NCI-H446 (cell line): ENCODE measurements around the gene ITGB2.
A peak's percentile ranks its signal among the peaks of the same experiment; 100 is the strongest.

ENCODE experiments used
- DNase-seq, 2 experiments: peaks; one replicate each; lab custom pipeline; 2025; lab: John Stamatoyannopoulos, UW

ITGB2 gene

GRCh38 chr21:44955141-44955797, 34.6 kb upstream of the ITGB2 start:
- no peak for DNase-seq

GRCh38 chr21:44954281-44954771, 33.6 kb upstream of the ITGB2 start:
- DNase-seq = no peak

GRCh38 chr21:44953628-44954021, 32.9 kb upstream of the ITGB2 start:
- no peak for DNase-seq

- DNase-seq = no peak
Observed at GRCh38 chr21:44952929-44953627, 32.4 kb upstream of the ITGB2 start.

GRCh38 chr21:44952116-44952928, 31.6 kb upstream of the ITGB2 start:
- no peak for DNase-seq

- DNase-seq = no peak
Observed at GRCh38 chr21:44951186-44951915, 30.7 kb upstream of the ITGB2 start.

- DNase-seq = no peak
Observed at GRCh38 chr21:44950351-44950750, 29.7 kb upstream of the ITGB2 start.

- DNase-seq = peak in 1 of 2 experiments; percentile 41
Observed at GRCh38 chr21:44949779-44950198, 29.1 kb upstream of the ITGB2 start.

- no peak for DNase-seq
Observed at GRCh38 chr21:44949161-44949778, 28.6 kb upstream of the ITGB2 start.

- no peak for DNase-seq
Observed at GRCh38 chr21:44948426-44949120, 27.9 kb upstream of the ITGB2 start.

GRCh38 chr21:44947930-44948331, 27.2 kb upstream of the ITGB2 start:
- no peak for DNase-seq

GRCh38 chr21:44947111-44947929, 26.6 kb upstream of the ITGB2 start:
- no peak for DNase-seq

- DNase-seq = no peak
Observed at GRCh38 chr21:44946254-44947041, 25.7 kb upstream of the ITGB2 start.

GRCh38 chr21:44944596-44944995, 23.9 kb upstream of the ITGB2 start:
- no peak for DNase-seq

- DNase-seq = no peak
Observed at GRCh38 chr21:44943686-44944550, 23.2 kb upstream of the ITGB2 start.

GRCh38 chr21:44943005-44943685, 22.4 kb upstream of the ITGB2 start:
- no peak for DNase-seq

- no peak for DNase-seq
Observed at GRCh38 chr21:44942566-44942965, 21.9 kb upstream of the ITGB2 start.

GRCh38 chr21:44941567-44941966, 20.9 kb upstream of the ITGB2 start:
- DNase-seq = no peak
